Measurements from ENCODE around the gene QPRT.
A peak's percentile ranks its signal among the peaks of the same experiment; 100 is the strongest.
"Not testable (repeated sequence)": the region's sequence is repeated elsewhere in the genome, so short reads cannot be mapped to it uniquely, and the experiment has no call there.

Gene QPRT

DNA sequence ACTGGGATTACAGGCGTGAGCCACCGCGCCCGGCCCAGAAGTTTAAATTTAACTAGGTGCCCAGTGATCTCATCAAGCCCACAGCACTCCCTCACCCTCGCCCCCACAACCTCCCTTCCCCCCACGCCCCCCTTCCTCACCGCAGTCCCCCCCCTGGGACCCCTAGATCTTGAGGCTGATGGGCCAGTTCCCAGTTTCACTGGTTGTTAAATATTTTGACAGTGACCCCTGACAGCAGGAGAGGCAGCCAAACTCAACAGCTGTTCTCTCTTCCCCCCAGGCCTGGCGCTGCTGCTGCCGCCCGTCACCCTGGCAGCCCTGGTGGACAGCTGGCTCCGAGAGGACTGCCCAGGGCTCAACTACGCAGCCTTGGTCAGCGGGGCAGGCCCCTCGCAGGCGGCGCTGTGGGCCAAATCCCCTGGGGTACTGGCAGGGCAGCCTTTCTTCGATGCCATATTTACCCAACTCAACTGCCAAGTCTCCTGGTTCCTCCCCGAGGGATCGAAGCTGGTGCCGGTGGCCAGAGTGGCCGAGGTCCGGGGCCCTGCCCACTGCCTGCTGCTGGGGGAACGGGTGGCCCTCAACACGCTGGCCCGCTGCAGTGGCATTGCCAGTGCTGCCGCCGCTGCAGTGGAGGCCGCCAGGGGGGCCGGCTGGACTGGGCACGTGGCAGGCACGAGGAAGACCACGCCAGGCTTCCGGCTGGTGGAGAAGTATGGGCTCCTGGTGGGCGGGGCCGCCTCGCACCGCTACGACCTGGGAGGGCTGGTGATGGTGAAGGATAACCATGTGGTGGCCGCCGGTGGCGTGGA lies 15.6 kb downstream of the QPRT start:
- DNase-seq, result no peak

DNA sequence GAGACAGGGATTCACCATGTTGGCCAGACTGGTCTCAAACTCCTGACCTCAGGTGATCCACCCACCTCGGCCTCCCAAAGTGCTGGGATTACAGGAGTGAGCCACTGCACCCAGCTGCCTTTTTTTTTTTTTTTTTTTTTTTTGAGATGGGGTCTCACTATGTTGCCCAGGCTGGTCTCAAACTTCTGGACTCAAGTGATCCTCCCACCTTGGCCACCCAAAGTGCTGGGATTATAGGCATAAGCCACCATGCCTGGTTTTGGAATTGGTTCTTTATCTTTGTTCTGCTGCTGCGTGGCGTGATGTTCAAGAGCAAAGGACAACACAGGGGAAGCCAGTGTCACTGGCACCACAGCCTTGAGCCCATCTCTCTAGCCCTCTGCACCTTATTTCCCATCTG lies 16.7 kb downstream of the QPRT start:
- not testable (repeated sequence) for DNase-seq

DNA sequence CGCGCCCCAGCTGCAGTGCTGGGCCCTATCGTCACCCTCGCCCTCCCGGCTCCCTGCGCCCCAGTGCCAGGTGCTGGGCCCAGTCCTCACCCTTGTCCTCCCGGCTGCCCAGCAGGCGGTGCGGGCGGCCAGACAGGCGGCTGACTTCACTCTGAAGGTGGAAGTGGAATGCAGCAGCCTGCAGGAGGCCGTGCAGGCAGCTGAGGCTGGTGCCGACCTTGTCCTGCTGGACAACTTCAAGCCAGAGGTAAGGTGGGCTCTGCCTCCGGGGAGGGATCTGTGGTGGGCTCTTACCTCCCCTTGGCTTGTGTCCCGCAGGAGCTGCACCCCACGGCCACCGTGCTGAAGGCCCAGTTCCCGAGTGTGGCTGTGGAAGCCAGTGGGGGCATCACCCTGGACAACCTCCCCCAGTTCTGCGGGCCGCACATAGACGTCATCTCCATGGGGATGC lies 17.9 kb downstream of the QPRT start:
- DNase-seq, result no peak

DNA sequence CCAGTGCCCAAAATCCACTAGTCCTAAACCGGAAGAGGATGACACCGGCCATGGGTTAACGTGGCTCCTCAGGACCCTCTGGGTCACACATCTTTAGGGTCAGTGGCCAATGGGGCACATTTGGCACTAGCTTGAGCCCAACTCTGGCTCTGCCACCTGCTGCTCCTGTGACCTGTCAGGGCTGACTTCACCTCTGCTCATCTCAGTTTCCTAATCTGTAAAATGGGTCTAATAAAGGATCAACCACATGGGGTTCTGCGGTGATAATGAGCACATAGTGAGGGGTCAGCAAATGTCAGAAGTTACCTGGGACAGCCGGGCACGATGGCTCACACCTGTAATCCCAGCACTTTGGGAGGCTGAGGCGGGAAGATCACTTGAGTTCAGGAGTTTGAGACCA lies 18.4 kb downstream of the QPRT start:
- DNase-seq, result no peak

DNA sequence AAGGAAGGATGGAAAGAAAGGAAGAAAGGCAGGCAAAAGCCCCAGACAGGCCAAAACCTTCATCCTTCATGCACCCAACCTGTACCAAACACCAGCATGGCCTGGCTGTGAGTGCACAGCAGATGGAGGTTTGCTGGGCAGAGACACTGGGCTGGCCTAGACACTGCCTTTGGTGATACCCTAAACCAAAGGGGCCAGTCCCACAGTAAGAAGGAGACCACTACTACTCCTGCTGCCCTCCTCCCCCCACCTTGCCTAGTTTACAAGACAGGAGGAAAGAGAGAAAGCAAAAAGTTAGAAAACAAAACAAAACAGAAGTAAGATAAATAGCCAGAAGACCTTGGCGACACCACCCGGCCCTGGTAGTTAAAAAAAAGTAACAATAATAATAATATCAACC lies 19.1 kb downstream of the QPRT start:
- DNase-seq, result no peak

DNA sequence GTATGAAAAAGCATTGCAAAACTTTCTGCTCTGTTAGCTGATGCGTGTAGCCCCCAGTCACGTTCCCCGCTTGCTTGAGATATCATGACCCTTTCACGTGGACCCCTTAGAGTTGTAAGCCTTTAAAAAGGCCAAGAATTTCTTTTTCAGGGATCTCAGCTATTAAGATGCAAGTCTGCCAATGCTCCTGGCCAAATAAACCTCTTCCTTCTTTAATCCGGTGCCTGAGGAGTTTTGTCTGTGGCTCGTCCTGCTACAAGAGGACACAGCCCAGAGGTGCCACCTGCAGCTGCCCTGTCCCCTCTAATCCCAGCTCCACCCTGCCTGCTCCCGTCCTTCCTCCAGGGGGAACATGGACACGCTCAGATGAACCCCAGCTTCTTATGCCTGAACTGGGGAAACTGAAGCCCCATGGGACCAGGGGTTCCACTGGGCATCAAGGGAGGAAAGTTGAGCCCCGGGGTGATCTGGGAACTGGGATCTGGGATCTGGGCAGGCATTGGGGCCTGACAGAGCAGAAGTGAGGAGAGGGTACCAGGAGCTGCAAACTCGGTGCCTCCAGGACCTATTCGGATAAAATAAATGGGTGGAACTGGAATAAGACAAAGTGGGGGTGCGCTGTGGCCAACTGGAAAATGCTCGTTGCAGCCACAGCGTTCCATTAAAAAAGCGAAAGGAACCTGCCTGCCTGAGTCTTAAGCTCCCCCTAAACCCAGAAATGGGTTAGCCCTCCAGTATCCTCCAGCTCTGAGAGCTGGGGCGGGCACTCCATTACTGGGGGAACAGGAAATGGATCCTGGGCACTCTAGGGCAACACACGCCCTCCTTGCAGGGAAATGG lies 19.7 kb downstream of the QPRT start:
- no peak for DNase-seq

DNA sequence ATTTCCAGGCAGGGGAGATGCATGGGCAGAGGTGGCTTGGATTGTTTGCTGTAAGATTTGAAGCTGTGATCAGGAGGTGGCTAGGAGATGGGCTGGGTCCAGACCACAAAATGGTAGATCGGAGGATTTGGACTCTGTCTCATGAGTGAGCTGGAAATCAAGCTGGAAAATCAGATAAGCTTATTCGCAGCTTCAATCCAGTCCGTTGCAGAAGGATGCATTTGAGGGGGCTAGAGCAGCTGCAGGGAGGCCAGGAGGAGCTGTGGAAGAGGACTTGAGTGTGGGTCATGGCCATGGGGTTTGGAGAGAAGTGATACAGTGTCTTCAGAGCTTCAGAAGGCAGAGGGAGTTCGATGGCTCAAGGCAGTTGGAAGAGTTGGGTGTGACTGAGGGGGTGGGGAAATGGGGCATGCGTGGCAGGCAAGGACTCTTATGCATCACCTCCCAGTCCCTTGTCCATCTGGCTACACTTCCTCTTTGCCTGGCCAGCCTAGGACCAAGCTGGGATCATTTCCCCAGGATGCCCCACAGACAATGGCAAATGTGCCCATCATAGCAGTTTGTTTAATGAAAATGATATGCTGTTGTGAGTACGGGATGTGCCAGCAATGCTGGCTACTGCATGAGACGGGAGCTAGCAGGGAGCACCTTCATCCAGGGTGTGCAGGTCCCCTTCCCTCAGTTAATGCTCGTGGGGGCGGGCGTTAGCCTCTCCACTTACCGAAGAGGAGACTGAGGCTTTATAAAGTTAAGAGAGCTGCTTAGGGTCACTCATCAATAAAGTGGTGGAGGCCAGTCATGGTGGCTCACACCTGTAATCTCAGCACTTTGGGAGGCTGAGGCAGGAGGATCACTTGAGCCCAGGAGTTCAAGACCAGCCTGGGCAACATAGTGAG lies 20.6 kb downstream of the QPRT start:
- no peak for DNase-seq

DNA sequence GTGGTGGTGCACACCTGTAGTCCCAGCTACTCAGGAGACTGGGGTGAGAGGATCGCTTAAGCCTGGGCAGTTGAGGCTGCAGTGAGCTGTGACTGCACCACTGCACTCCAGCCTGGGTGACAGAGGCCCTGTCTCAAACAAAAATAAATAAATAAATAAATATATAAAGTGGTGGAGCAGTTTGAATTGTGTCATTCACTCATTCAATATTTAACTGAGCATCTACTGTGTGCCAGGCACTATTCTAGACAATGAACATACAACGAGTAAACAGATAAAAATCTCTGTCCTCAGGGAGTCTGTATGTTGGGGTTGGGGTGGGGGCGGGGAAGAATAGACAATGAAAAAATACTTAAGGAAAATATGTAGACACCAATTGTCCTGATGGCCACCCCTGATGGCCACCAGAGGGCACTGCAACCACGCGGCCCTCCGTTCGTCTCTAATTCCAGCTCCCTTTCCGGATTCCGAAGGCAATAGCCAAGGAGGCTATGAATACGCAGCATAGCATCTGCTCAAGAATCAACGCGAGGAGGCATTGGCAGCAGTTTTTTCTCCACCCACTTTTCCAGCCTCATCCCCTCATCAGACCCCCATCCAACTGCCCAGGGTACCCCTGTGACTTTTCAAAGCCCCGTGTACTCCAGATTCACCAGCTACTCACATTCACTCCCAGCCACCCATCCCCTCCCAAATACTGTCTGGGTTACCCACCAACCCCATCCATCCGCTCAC lies 21.4 kb downstream of the QPRT start:
- DNase-seq, result peak; percentile 81

DNA sequence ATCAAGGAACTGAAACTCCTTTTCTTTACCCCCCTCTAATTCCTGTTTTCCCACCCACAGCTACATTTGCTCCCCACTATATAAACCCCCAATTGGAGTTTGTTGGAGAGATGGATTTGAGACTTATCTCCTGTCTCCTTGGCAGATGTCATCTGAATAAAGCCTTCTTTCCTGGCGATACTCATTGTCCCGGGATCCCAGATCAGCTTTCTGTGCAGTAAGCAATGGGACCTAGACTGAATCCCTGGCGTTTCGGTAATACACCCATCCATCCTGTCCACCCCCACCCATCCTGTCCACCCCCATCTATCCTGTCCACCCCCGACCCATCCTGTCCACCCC lies 22.2 kb downstream of the QPRT start:
- DNase-seq, result no peak

DNA sequence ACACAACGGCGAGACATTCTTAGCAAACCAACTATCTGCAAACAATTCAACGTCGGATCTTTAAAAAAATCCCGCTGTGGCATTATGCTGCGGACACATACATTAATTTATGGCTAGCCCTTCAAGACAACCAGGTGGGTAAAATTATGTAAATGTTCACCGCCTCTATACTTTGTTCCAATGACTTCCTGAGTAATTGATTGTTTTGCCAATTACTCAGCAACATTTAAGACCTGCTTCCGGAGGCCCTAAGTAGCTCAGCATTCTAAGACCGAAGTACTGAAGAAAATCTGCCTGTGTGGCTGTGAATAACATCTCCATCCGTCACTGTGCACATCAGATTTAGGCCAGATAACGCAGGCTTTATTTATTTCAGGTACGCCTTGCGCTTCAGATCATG lies 23.3 kb downstream of the QPRT start:
- DNase-seq, result no peak

DNA sequence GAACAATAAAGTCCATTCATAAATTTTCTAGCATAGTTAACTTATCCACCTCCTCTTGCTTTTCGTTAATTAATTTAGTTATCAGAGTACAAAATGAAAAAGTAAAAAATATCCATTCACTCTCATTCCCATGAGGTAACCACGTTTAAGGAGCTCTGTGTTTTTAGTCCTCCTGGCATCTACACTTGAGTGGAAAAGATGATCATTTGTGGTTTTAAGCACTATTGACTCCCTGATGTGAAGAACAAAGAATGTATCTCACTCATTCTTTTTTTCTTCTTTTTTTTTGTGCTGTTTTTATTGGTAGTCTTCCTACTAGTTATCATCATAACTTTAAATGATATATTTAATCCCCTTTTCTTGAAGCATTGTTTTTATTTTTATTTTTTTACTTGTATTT lies 26.1 kb downstream of the QPRT start:
- DNase-seq, result no peak

DNA sequence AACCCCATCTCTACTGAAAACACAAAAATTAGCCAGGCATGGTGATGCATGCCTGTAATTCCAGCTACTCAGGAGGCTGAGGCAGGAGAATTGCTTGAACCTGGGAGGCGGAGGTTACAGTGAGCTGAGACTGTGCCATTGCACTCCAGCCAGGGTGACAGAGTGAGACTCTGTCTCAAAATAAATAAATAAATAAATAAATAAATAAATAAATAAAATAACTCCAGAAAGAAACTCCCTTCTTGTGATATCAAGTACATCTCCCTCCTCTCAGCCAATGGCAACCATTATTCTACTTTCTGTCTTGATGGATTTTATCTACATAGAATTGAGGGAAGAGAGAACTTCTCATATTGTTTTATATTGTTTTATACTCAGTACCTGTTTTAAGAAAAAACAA lies 28.2 kb downstream of the QPRT start:
- DNase-seq, result not testable (repeated sequence)

DNA sequence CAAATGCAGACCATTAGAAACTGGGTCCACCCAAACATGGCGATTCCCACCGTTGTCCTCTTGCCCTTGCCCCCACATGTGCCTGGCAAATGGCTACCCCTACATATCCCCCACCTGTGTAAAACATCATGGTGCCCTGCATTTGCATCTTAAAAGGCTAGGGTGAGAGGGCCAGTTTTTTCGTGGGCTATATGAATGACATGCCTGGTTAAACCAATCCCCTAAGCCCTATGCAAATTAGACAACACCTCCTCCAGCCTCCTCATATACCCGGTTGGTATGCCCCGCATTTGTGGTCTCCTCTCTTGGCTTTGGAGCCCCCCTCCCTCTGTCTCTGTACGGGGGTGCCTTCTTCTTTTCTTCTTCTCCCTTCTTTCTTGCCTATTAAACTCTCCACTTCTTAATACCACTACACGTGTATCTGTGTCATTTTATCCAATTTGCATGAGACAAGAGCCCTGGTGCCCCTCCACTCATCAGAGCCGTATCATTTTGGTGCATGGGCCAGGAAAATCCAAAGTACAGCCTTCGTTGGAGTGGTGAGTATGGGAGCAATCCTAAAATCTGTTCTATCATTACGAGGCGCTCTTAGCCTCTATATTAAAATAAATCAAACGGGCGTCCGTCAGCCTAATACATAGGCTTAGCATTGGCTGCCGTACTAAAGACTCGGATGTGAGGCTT lies 30.1 kb downstream of the QPRT start:
- DNase-seq, result no peak

DNA sequence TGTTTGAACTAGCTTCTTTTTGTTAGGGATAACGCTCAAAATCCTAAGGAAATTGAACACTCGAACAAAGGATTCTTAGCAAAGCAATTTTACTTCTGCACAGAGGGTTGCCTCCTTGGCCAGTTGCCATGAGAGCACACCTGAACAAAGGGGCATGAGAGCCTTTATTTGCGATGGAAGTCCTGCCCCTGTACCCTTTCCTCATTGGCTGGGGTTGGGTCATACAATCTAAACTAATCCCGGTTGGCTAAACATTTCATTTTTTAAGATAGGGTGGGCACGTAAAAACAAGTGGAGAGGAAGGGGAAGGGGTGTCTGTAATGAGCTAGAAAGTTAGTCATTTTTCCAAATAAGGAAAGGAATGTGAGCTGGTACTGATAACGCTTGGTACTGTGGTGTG lies 30.7 kb downstream of the QPRT start:
- not testable (repeated sequence) for DNase-seq

DNA sequence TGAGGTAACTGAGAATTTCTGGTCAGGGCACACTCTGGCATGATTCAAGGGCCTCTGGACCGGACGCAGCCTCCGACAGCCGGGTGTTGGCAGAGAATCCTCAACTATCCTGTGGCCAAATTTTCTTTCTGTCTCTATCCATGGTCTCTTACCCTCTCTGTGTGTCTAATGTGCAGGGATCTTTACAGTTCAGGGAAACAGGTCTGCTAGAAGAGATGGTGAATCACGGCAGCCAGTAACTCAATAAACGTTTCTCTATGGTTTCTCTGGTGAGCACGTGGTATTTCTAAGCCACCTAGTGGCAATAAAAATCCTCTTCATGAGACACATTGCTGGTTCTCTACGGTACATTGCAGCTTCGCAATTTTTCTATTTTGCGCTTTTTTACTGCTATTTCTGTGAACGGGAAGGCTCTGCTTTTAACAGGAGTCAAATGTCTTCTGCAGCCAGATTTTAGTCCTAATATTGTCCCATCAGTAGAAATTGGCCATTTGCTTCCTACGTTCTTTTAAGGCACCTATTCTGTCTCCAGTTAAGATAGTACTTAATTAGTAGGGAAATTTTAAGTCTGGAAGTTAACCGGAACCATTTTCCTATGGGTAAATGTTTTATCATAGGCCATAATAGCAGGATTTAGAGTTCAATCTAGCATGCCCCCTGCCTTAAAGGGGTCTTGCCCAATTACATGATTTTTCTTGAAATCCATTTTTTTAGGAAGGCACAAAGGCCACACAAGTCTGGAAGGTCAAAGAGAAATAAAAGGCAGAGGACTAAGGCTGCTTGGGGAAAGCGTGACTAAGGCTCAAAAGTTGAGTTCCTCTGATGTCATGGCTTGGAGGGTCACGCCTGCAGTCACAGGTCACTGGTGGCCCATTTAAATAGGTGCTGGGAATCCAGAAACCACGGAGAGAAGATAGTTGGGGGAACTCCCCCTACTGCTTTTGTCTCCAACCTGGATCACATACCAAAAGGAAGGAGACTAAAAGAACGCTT lies 31.5 kb downstream of the QPRT start:
- peak; percentile 35 for DNase-seq

DNA sequence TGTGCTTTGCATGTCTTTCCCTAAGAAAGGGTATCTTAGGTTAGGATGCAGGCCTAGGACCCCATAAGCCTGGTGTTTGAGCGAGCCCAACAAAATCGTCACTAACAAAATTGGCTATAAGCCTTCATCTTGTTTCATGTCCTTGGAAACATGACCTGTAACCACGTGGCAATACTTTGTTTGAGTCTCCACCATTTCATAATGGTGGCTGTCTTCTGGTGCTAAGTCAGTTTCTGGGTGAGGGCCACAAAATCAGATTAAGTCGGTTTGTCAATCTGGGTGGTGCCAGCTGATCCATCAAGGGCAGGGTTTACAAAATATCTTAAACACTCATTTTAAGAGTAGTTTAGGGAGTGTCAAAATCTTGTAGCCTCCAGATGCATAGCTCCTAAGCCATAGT lies 33.8 kb downstream of the QPRT start:
- no peak for DNase-seq

DNA sequence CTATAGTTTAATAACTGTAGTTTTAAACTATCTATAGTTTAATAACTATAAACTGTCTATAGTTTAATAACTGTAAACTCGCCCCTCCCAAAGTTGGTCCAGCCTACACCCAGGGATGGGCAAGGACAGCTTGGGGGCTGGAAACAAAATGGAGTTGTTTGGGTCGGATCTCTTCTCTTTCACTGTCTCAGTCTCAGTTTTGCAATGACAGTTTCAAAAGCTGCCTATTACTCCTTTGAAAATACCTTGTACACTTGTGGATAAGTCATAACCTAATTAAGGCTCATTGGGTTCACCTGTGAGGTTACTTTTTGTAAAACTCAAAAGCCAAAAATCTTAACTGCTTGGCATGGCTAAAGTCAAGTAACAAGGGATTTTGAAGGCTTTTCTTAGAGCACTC lies 35.4 kb downstream of the QPRT start:
- no peak for DNase-seq

DNA sequence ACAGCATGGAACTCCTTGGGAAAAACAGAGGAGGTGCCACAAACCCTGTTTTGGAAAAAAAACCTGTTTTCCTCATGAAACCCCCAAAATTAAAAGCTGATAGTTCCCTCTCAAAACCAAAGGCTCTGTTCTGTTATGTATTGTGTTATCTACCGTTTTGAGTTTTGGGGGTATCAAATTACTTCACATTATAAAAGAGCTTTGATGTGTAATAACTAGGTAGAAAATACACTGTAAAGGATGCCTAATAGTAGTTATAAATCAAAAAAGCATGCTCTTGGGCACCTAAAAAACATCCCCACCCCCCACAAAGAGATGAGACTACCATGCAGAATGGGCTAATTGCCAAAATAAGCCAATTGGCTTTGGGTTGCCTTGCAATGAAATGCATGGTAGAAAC lies 36.0 kb downstream of the QPRT start:
- no peak for DNase-seq

DNA sequence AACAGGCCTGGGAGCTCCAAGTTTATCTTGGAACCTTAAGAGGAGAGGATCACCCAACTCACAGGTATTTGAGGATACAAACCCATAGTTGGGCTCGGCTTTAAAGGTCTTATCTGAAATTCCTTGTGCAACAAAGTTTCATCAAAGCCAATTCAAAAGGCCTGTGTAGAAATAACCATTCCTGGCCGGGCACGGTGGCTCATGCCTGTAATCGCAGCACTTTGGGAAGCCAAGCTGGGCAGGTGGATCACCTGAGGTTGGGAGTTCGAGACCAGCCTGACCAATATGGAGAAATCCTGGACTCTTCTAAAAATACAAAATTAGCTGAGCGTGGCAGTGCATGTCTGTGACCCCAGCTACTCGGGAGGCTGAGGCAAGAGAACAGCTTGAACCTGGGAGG lies 38.1 kb downstream of the QPRT start:
- DNase-seq, result no peak

DNA sequence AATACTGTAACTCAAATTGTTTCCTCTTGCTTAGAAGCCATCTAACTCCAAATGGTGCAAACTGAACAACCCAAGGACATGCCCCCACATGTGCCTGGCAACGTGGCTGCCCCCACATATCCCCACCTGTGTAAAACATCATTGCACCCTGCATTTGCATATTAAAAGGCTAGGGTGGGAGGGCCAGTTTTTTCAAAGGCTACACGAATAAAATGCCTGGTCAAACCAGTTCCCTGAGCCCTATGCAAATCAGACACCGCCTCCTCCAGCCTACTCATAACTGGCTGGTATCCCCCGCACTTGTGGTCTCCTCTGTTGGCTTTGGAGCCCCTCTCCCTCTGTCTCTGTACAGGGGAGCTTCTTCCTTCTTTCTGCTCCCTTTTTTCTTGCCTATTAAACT lies 40.1 kb downstream of the QPRT start:
- no peak for DNase-seq

DNA sequence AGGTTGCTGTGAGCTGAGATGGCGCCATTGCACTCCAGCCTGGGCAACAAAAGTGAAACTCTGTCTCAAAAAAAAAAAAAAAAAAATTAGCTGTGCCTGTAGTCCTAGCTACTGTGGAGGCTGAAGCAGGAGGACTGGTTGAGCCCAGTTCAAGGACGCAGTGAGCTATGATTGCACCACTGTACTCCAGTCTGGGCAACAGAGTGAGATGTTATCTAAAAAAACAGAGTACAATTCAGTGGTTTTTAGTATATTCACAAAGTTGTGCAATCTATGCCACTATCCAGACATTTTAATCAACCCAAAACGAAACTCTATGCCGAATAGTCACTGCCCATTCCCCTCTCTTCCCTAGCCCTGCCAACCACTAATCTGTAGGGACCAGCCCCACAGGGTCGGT lies 41.7 kb downstream of the QPRT start:
- no peak for DNase-seq

Data from stimulated activated CD8-positive, alpha-beta memory T cell treated with anti-CD3 and anti-CD28 coated beads, Interleukin-4, amount 100 ng/mL, for 48 hours (primary cell).